Umbilical cord (tissue), 2 donors: ENCODE results near the gene MPDZ. TPM values are rescaled to one million over a fixed set of nuclear protein-coding genes. Genes with fewer than 3 reads are reported as not detected.
A peak's percentile ranks its signal among the peaks of the same experiment; 100 is the strongest.
"Not testable (repeated sequence)": the region's sequence is repeated elsewhere in the genome, so short reads cannot be mapped to it uniquely, and the experiment has no call there.

ENCODE experiments used
- DNase-seq: peaks from one replicate; pipeline ENCODE4 v3.0.0-alpha.2; 2015; ENCODE audit warnings: low spot score
- total RNA-seq: library from RNA; depleted of rRNA; stranded (reverse); fragments of >200 nt; gene quantifications from one replicate; pipeline ENCODE4 v1.2.3, GENCODE V29; 2014; ENCODE audit warnings: low replicate concordance; ENCODE audit not compliant: insufficient read depth

Gene MPDZ
- total RNA-seq, 1 donor from 2014 or later: 61.2 TPM

GRCh38 chr9:13264788-13265187 is 14.7 kb downstream of the MPDZ start:
- no peak for DNase-seq

GRCh38 chr9:13263511-13263910 is 16.0 kb downstream of the MPDZ start:
- no peak for DNase-seq

- peak; percentile 45 for DNase-seq
Observed at GRCh38 chr9:13252852-13253251, 26.6 kb downstream of the MPDZ start.

DNA sequence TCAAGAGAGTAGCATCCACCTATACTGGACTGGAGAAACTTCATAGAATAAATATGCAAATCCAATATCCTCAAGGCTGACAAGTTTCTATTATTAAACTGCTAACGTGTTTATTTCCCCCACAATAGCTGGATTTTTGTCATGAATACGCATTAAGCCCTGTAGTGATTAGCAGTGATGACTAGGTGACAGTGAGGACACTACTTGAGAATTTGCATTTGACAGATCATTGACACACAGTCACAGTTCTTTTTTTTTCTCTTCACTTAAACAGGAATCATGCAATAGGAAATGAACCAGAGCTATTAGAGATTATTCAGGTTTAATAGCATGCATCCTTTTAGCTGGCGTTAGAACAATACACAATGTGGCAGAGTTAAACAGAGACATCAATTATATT is 35.3 kb downstream of the MPDZ start:
- DNase-seq: no peak

DNA sequence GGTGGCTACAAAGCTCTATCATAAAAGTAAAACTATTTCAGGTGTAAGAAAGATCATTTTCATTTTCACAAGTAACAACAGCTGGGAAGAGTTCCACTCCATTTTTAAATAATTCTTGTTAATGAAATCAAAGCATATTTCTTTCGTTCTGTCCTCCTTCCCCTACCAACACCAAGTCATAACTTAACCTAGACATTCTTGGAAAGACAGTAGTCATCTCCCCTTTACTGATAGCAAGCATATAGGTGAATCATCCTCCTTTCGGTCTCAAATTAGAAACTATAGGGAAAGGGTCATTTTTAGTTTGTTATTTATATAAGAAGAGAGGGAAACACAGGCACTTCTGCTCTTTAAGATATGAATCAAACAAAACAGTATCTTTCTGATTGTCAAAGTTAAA is 38.2 kb downstream of the MPDZ start:
- DNase-seq: no peak

GRCh38 chr9:13239660-13240059 is 39.8 kb downstream of the MPDZ start:
- no peak for DNase-seq

DNA sequence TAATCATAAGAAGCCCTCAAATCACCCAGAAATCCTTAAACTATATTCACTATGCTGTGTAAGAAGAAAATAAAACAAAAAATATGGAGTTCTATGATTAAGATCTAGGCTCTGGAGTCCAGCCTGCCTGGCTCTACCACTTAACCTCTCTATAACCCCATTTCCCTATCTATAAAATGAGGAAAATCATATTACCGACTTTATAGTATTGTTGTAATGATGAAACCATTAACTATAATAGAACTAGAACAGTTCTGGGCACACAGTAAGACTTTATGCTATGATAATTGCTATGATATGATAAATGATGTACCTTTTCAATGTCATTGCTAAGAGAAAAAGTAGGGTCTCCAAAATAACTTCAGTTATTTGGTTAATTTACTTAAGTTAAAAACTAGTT is 40.3 kb downstream of the MPDZ start:
- no peak for DNase-seq

- no peak for DNase-seq
Observed at GRCh38 chr9:13234932-13235331, 44.6 kb downstream of the MPDZ start.

GRCh38 chr9:13228431-13228830 is 51.1 kb downstream of the MPDZ start:
- no peak for DNase-seq

DNA sequence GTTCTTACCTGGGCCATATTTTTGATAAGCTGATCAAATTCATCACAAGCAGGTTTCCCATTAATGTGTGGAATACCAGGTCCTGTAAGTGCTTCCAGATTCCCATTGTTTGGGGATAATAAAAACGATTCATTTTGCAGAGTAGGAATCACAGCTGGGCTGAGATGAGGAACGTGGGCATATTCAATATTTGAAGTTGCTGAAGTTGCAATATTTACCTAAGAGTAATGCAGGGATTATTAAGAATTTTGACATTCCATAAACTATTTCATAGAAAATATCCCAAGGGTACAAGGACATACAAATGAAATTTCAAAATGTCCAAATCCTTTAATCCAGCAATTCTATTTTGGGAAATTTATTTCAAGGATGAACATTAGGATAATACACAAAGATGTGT is 55.1 kb downstream of the MPDZ start:
- no peak for DNase-seq

DNA sequence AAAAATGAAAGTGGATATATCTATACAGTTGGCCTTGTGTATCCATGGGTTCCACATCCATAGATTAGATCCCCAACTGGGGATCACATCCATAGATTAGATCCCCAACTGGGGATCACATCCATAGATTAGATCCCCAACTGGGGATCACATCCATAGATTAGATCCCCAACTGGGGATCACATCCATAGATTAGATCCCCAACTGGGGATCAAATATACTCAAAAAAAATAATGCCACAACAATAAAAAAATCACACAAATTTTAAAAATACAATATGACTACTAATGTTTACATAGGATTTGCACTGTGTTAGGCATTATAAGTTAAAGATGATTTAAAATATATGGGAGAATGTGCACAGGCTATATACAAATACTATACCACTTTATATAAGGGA is 56.8 kb downstream of the MPDZ start:
- DNase-seq: not testable (repeated sequence)

- DNase-seq: no peak
Observed at GRCh38 chr9:13221741-13222140, 57.8 kb downstream of the MPDZ start.

DNA sequence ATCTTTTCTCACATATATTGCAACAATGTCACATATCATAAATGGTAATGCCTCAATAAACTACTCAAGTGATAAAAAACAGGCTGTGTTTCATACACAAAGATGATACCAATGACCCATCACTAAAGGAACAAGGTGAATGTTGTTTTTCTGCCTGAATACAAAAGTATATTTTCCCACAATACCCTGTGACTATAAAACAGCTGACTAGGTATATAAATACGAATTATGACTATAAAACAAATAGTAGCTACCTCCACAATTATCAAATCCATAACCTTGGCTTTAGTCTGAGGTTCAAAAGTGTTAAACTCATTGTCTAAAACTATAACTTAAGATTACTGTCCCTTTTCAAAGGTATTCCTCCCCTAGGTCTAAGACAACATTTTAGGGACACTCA is 58.7 kb downstream of the MPDZ start:
- DNase-seq: no peak

DNA sequence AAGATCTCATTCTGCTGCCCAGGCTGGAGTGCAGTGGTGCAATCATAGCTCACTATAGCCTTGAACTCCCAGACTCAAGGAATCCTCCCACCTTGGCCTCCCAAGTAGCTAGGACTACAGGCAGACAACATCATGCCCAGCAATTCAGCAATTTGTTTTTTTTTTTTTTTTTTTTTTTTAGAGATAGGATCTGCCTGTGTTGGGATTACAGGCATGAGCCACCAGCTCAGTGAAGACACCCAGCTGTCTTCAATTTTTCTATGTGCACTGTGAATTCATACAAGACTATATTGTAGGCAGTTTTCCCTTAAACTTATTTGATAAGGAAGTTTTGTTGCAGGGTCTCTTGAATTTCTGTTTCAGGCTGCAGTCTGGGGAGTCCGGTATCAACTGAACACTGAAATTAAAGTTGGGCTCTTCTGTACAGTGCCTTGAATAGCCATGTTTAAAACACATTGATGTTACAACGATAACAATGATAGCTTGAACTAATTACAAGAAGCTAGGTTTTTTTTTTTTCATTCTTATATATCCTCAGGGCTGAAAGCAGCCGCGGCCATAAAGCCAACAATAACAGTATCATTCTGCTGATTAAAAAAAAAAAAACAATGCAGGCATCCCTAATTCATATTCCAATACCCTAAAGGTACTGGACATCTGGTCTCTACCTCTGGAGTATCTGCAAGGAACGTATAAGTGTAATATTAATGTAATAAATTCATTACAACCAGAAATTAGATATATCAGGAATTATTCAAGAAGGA is 63.5 kb downstream of the MPDZ start:
- peak; percentile 7 for DNase-seq

- DNase-seq: no peak
Observed at GRCh38 chr9:13213998-13214397, 65.5 kb downstream of the MPDZ start.

DNA sequence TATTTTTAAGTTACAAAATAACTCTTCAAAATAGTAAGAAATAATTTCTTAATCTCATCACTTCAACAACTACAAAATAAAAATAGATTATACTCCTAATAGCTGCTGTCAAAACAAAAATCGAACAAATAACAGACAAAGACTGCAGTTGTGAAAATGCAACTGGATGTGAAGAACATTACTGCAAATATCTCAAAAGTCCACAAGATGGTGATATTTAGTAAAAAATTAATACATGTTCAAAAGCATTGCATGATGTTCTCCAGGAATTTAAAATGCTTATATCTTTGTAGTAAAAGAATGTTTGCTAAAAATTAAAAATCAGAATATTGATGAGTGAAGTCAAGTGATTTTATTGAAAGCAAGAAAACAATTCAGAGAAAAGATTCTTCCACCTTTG is 66.2 kb downstream of the MPDZ start:
- peak; percentile 28 for DNase-seq

DNA sequence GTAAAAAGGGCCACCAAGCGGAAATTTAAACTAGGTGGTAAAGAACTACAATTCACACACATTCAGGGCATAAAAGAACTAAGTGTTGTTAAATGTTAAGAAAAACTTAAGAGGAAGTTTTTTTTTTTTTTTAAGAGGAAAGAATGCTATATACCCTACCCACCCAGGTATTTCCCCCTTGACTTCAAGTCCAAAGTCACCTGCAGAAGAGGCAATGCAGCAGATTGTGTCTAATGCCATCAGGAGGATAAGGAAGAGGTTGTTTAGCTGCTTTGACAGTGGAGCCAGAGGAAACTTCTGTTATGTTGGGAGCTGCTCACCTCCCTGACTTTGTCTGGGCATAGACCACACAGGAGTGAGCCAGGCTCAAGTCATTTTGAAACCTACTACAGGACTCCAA is 69.2 kb downstream of the MPDZ start:
- DNase-seq: no peak

- DNase-seq: peak; percentile 3
Observed at GRCh38 chr9:13209498-13209897, 70.0 kb downstream of the MPDZ start.

DNA sequence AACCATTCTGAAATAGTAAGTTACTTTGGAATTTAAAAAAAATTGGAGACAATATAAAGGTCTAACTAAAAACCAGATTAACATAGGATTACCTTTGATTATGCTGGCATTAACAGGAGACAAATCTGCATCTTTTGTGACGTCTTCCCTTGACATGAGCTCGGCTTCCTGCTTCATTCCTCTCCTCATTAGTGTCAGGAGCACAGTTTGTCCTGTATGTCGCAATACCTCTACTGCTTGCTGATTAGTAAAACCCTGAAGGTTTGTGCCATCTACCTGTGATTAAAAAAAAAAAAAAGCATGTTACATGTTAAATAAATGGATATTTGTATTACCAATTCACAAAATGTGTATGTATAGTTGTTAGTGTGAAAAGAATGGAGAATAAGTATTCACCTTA is 73.7 kb downstream of the MPDZ start:
- no peak for DNase-seq

DNA sequence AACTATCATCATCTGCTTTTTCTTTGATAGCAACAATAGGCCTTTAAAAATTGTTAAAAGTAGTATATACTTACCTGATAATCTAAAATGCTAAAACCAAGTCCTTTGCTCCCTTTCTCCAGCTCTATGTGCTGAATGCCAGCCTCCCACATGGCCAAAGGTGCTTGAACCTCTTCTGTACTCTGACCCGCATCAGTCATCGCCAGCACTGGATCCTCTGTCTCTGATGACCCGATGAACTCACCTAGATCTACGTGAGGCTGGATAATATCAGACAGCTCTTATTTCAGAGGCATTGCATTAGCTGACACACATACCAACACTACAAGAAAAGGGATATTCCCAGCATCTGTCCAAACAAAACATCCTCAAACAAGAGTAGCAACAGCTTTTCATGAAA is 89.5 kb downstream of the MPDZ start:
- DNase-seq: no peak

DNA sequence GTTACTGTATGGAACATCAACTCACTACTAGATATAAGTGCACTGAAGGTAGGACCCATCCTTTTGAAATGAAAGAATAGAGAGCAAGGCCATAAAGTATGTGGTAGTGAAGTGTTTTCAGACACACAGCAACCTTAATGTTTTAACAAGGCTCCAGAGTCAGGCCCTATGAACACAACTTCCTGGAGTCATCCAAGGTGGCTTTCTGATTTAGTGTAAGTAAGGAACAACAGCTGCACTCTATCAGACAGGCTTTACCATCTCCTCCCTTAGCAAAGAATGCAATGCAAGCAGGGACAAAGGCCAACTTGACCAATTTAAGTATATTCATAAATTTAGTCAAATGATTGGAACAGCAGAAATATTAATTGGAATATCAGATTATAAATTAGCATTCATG is 90.1 kb downstream of the MPDZ start:
- peak; percentile 8 for DNase-seq

DNA sequence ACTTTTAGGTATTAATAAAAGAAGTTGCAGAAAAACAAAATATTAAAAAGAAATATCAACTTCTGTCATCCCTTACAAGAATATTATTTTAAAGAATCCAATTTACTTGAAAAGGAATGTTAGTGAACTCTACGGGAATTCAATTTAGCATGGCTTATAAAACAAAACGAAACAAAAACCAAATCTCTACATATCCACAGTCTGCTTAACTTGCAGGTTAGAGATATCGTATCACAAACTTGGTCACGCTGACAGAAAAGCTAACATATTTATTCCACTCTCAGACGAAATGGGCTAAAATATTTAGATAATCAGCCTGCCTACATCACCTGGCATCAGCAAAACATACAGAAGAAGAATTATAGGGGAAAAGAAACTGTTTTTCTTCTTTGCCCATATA is 92.7 kb downstream of the MPDZ start:
- no peak for DNase-seq

DNA sequence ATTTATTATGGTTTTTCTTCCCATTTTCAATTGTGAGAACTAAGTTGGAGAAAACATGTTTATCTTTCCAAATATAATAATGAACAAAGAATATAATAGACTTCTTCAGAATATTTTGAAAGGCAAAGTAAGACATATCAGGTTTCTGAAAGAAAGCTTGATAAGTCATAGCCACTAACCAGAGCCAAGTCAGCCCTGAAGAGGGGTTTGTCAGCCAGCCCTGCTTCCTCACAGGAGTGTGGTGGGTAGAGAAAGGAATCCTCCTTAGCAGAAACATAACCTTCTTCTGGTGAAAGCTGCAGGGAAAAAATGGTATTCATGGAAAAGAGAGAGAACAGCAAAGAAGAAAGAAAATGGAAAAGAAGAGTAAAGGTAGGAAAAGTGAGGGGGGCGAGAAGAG is 93.4 kb downstream of the MPDZ start:
- DNase-seq: no peak

DNA sequence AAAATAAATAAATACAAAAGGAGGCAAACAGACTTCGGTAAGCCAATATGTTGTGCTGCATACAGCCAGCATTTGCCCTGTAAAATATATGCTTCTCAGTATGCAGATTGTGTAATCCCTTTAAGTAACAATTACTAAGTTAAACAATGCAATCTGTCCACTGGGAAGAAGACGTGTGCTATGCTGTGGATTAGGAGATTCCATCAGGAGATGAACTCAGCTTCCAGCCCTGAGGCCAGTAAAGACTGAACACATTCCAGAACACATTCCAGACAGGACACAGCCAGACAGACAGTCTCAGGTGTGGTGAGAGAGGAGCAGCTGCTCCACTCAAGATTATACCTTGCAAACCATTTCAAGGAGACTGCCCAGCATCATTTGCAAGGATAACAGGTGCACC is 97.8 kb downstream of the MPDZ start:
- peak; percentile 44 for DNase-seq
